GM21528 (cell line): ENCODE results near the gene KATNAL1.

Experiments used
- ATAC-seq: cut with Tn5 transposase; IDR thresholded peaks from one replicate; pipeline ENCODE4 v1.9.1; 2021; ENCODE audit warnings: mild to moderate bottlenecking, moderate library complexity; ENCODE audit not compliant: unreplicated experiment, low FRiP score

KATNAL1 gene

DNA sequence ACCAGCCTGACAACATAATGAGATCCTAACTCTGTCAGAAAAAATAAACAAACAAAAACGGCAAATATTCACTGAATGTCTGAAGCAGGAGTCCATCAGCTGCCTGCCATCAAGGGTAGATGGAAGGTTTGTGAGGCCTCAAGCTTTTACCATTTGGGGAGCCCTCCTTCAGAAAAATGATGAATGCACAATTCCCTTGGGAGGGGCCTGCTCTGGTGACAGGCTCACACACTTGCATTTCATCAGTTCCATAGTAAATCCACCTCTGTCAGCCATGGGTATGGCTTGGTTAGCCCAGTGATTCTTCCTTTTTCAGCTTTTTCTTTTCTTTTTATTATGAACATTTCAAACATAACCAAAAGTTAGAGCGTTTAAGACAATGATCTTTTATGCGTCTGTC lies 26.3 kb upstream of the KATNAL1 start:
- ATAC-seq, result no peak

DNA sequence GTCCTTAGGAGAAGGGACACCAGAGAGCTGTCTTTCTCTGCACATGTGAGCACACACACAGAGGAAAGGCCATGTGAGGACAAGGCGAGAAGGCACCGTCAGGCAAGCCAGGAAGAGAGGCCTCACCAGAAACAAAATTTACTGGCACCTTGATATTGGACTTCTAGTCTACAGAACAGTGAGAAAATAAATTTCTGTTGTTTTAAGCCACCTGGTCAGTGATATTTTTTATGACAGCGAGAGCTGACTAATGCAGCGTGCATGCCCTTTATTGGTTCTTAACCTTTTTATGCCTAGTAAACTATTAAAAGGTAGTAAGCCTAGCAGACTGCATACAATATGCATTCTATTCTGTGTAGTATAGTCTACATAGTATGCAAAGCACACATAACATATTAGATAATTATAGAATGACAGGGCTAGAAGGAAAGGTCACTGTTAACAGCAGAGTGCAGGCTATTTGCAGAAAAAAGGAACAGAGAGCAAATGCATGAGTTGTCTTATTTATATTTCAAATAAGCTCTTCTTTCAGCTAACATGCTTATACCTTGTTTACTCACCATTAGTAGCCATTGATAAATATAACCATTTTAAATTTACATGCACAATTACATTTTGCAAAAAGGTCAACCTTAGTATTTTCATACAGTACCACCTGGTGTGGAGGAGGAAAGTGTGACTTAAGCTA lies 25.2 kb upstream of the KATNAL1 start:
- no peak for ATAC-seq

DNA sequence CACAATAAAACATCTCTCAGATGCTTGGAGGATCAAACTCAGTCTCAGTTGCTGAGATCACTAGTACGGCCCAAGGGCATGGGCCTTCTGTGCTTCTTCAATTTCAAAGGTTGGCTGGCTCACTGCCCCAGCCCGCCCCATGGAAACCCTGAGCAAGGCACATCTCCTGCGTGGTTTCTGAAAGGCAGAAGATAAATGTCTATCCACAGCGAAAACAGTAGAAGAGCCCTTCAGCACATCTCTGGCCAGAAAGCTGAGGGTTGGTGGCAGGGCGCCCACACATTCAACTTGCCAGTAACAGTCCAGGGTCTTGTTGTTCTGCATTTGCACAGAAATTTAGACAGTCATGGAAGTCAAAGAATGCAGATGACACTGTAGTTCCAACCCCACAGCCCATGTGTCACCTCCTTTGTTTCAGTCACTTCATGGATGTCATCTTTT lies 24.0 kb upstream of the KATNAL1 start:
- no peak for ATAC-seq

DNA sequence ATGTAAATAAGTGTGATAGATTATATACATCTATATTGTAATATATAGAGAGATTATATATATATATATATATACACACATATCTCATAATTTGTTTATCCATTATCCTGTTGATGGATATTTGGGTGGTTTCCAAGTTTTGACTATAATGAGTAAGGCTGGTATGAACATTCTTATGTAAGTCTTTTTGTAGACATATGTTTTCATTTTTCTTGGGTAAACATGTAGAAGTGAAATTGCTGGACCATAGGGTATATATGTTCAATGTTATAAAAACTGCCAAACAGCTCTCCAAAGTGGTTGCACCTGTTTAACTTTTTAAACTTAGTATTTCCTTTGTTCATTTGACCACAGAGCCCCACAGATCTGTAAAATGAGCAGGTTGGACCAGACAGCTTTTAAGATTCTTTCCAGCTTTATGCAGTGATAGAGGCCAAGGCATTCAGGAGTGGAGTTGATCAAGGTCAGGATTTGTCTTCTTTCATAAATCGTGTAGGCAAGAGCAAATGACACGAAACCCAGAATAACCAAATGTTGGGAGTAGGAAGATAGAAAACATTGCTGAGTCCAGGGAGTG lies 21.7 kb upstream of the KATNAL1 start:
- no peak for ATAC-seq

DNA sequence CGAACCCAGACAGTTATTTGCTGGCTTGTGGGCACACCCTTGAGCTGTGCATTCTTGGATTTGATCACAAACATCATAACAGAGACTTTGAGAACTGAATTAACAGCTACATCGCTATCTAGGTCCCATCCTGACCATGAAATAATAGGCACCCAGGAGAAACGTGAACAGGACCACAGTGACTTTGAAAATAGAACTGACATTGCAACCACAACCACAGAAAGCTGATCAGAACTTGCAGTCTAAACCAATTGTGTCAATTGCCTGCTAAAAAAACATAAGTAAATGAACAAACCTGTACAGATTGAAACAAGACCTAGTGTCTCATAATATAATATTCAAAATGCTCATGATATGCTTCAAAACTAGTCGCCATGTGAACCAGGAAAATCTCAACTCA lies 18.3 kb upstream of the KATNAL1 start:
- no peak for ATAC-seq

DNA sequence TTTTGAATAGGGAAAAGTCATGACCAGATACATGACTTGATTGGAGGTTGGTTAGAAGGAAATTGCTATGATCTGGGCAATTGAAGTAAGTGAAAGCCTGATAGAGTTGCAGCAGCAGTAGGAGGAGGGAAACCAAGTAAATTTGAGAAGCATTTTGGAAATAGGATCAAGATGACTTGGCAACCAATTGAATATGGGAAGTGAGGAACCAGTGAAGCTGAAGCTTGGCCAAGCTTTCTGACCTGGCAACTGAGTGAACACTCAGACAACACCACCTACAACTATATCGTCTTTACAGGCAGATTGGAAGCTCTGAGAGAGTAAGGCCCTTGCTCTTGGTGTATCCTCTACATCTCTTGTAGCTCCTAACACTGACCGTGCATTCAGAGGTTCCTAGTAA lies 16.2 kb upstream of the KATNAL1 start:
- no peak for ATAC-seq

DNA sequence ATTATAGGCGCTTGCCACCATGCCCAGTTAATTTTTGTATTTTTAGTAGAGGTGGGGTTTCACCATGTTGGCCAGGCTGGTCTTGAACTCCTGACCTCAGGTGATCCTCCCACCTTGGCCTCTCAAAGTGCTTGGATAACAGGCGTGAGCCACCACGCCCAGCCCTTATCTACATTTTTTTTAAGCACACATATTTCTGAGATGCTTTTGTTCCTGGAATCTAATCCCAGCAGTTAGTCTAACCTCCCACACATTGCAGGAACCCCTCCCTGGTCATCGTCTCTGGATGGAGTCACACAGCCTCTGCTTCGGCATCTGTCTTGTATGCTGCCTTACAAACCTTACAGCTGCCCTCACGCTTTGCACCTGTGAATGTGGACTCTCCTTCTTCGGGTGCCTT lies 15.1 kb upstream of the KATNAL1 start:
- ATAC-seq, result no peak

DNA sequence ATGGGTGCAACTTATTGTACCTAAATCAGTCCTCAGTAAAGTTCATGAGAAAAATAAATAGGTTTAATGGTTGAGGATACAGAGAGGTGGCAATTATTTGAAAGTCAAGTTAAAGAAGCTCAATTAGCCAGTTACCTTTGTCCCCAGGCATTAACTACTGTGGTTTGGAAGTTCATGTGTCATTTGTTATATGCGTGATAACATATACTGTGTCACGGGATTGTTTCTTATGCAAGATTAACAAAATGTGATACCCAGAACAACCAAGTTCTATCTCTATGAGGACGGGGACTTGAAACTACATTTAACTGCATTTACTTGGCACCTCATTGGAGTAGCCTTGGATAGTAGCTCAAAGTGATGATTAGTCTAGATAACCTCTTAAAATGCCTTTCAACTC lies 13.9 kb upstream of the KATNAL1 start:
- no peak for ATAC-seq

DNA sequence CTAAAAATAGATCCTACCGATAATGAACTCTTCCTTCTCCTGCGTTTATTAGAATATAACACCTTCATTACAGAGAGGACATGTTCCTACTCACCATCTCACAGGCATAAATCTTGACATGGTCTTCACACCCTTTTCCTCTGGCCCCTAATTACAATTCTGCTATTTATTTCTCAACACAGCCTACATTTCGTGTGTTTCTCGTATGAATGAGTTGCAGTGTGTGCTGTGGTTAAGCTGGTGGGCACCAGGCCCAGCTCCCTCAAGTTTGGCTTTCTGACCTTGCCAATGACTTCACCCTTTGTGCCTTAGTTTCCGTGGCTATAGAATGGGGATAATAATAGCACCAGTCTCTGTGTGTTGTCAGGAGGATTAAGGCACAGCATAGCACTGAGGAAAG lies 12.3 kb upstream of the KATNAL1 start:
- no peak for ATAC-seq

DNA sequence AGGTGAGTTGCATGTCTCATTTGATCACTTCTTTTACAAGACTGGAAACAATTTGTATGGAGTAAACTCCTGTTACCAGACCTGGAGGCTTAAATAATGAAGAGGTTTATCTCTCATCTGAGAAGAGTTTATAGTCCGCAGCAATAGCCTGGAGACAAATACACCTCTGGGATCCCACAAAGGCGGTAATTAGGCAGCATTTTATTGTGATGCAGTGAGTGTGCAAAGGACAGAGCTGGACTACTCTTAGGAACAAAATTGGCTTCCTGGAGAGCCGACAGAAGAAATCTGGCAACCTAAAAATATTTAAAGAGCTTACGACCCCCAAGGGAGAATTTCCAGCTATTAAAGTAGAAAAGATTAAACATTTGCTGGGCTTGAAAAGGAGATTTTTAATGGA lies 11.8 kb upstream of the KATNAL1 start:
- ATAC-seq, result no peak

DNA sequence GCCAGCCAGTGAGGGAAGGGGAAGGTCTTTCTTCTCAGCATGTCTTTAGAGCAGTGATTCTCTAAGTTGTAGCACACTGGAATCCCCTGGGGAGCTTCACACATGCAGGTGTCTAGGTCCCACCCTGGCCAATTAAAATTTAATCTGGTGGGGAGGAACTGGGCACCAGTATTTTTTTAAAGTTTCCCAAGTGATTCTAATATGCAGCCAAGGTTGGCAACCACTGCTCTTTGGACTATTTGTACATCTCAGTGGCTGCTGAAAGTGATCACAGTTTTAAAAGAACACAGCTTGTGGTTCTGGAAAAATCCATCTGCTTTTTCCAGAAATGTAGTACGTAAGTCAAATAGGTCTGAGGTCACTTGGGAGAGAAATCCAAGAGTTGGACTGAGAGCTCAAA lies 10.7 kb upstream of the KATNAL1 start:
- ATAC-seq, result no peak

DNA sequence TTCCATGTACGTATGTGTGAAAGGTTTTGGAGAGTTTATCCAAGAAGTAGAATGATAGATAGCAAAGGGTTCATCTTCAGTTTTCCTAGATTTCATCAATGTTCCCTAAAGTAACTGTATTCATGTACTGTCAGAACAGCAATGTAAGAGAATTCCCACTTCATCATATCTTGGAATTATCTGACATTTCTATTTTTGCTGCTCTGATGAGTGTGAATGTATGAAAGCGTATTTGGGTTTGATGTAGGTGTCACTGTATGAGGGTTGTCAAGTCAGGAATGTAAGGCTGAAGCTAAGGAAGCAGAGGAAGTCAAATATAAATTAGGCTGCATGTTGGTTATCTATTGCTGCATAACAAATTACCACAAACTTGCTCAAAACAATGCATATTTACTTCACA lies 7.2 kb upstream of the KATNAL1 start:
- ATAC-seq, result no peak

DNA sequence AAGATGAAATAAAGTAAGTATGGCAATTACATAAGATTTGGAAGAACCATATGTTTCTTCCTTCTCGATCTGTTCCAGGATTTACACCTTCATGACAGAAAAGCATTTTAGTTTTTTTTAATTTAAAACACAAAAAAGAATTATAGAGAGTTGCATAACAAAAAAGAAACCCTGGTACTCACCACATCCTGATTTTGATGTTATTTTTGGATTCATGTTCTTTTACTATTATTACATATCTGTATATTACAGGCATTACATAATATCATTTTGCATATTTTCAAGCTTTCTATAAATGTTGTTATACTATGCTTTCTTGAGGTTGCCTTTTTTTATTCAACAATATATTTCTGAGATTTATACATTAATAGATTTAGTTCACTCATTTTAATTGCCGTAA lies 6.7 kb upstream of the KATNAL1 start:
- no peak for ATAC-seq

DNA sequence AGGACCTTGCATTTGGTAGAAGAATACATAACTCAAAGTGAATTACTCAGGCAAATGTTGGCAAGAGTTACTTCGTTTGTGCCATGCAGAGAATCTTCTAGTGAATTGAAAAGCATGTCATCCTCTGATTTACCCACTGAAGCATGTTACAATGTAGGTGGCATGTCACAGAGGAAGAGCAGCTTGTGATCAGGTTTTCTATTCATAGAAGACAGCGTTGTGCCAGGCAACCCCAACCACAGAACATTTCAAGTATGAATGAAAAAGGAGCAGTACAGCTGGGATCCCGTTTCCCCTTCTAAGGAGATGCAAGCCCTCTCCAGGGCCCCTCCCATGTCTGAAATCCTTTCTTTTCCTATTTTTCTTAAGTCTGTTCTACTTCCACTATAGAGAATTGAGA lies 6.0 kb upstream of the KATNAL1 start:
- ATAC-seq, result no peak

DNA sequence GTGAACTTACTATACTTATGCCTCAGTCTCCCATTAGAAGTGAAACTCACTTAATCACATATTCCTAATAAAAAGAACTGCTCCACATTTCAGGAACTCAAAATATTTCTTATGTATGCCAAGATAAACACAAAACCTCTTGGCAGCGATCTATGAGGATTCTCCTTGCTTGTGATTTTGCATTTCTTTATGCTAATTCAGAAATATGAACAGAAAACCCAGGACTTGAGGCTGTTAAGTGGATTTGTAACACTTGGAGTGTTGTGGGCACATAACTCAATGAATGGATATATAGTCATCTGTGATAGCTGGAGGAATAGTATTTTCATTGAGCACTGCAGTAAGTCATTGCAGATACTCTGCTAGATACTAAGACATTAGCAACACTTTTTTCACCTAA lies 5.6 kb upstream of the KATNAL1 start:
- ATAC-seq, result no peak

DNA sequence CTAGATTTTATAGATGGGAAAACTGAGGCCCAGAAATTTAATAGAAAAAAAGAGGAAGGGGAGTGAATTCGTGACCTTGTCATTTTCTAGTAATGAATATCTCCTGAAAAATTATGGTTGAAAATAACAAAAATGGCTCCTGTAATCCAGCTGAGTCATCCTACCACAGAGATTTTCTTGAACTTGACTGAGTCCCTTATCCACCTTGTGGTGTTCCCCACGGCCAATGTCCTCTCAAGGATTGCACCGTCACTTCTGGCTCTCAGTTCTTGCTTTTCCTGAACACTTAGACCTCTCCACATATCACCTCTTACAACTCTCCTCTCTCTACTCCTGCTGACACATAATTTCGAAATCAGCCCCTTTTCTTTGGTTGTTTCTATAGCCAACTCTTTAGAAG lies 1.2 kb upstream of the KATNAL1 start:
- no peak for ATAC-seq

DNA sequence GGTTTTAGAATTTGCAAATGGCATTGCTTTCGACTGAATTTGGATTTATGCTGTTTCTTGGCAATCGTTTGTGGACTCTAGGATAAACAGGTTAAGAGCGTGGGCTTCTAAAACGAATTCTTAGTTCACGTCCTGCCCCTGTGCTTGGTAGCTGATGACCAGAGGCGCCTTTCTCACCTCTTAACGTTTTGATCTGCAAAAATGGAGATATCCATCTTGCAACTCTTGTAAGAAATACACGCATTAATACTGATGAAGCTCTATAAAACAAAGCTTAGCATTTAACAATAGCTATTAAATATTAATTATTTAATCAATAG lies 580 bp upstream of the KATNAL1 start:
- no peak for ATAC-seq

DNA sequence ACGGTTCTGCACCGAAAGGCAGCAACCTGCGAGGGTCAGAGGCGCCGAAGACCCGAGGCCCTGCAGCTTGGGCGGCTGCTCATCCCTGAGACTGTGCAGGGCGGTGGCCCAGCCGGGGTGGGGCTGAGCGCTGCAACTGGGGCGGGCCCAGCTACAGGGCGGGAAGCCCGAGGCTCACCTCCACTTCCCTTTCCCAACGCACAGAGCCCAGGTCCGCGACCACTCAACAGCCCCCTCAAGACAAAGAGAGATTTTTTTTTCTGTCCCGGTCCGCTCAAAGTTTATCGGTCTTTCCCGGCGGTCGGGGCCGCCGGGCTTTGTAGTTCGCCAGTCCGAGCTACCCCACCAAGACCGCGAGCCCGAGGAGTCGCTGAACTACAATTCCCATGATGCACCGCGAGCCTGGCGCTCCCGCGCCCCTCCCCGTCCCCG lies 573 bp downstream of the KATNAL1 start:
- peak; percentile 92 for ATAC-seq

DNA sequence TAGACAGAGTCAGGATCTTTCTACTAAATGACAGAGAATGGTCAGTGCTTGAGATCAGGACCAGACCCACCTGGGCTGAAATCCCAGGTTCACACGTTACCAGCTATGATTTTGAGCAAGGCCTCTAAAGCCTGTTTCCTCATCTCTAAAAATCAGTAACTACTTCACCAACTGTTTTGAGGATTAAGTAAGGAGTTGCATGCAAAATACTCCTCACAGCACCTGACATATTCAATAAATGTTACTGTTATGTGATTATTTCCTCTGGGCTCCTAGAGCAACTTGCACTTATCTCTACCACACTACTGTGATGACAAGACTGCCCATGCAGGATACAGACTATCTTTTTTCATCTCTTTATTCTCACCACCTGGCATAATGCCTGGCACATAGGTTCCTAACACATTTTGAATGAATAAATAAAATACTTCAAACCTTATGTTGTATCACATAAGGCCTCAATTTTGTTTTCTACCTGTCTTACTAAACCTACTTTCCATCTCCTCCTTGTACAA lies 1.8 kb downstream of the KATNAL1 start:
- ATAC-seq, result no peak

DNA sequence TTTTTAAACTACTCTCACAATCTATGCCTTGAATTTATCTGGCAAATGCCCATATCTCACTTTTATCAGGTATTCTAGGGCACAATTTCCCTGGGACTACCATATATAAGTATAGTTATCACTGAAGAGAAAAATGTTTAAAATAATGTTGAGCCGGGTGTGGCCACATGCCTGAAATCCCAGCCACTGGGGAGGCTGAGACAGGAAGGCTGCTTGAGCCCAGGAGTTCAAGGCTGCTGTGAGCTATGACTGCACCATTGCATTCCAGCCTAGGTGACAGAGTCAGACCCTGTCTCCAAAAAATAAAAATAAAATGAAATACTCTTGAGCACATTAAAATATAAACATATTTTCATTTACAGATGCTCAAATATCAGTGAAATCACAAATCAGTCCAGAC lies 4.1 kb downstream of the KATNAL1 start:
- no peak for ATAC-seq

DNA sequence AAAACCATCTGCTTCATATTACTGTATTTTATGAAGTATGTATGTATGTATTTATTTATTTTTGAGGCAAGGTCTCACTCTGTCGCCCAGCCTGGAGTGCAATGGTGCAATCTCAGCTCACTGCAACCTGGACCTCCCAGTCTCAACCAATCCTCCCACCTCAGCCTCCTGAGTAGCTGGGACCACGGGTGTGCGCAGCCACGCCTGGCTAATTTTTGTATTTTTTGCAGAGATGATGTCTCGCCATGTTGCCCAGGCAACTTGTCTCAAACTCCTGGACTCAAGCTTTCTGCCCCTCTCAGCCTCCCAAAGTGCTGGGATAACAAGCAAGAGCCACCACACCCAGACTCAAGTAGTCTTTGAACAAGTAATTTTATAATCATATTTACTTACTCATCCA lies 5.5 kb downstream of the KATNAL1 start:
- no peak for ATAC-seq

DNA sequence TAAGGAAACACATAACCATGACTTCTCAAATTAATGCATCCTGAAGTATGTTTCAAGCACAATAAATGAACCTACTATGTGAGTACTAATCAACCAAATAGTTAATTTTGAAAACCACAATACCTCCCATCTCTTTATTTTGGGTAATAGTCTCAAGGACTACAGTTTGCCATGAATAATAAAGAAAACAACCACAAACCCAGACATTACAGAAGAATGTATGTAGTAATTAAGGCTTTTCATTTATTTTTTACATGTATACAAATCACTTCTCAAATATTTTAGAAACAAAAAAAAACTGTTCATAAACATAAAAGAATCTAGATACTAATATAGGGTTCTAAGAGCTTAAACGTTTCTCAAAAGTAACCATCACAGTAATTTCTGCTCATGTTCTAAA lies 6.8 kb downstream of the KATNAL1 start:
- no peak for ATAC-seq

DNA sequence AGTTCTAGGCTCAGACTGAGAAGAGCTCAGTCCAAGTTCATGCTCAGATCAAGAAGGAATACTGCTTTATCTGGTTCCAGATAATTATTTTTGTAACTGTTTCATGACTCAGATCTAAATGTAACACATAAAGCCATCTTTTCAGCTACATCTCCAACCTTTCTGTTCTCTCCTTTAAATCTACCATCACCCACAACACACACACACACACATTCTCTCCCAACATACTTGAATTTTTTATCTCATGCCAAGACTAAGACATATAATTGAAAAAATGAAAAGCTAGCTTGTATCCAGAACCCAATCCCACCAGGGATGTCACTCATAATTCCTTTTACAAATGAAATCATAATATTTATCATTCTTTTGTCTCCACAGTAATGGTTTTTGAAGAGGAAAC lies 7.6 kb downstream of the KATNAL1 start:
- ATAC-seq, result no peak
